GM12891 (cell line): ENCODE results near the gene NBEAL1.
"Not testable (repeated sequence)": the region's sequence is repeated elsewhere in the genome, so short reads cannot be mapped to it uniquely, and the experiment has no call there.

Source experiments
- DNase-seq: peaks from one replicate; pipeline ENCODE4 v3.0.0; 2011; ENCODE audit warnings: low spot score; ENCODE audit not compliant: insufficient read length
- FAIRE-seq: peaks from 2 replicates; lab custom pipeline; 2011; peaks lifted over from hg19 to GRCh38; lab: Jason Lieb, UNC
- PAX5 ChIP-seq: IDR thresholded peaks from 2 replicates; pipeline ENCODE4 v1.6.1; 2011; ENCODE audit warnings: low read length, moderate library complexity, mild to moderate bottlenecking; ENCODE audit not compliant: insufficient read depth, severe bottlenecking
- POLR2A ChIP-seq: IDR thresholded peaks from 2 replicates; pipeline ENCODE4 v1.6.1; 2011; ENCODE audit warnings: low read depth, low read length, control low read depth
- POLR2AphosphoS5 ChIP-seq: IDR thresholded peaks from 2 replicates; pipeline ENCODE4 v1.6.1; 2011; ENCODE audit warnings: low read depth, low read length, control low read depth
- POU2F2 ChIP-seq: IDR thresholded peaks from 2 replicates; pipeline ENCODE4 v1.6.1; 2011; ENCODE audit warnings: low read depth, mild to moderate bottlenecking, control low read depth, low read length, moderate library complexity
- SPI1 ChIP-seq: IDR thresholded peaks from 2 replicates; pipeline ENCODE4 v1.6.1; 2011; ENCODE audit warnings: low read depth, low read length, control low read depth
- TAF1 ChIP-seq: IDR thresholded peaks from 2 replicates; pipeline ENCODE4 v1.6.1; 2011; ENCODE audit warnings: low read depth, low read length, control low read depth

NBEAL1 gene

GRCh38 chr2:203191961-203192360, 177.3 kb downstream of the NBEAL1 start:
- FAIRE-seq (no peak), DNase-seq (no peak)
- TF ChIP-seq POLR2A (no peak), PAX5 (no peak), POU2F2 (no peak), POLR2AphosphoS5 (no peak), SPI1 (no peak), TAF1 (no peak)

GRCh38 chr2:203195331-203196036, 180.8 kb downstream of the NBEAL1 start:
- DNase-seq (no peak), FAIRE-seq (no peak)
- TF ChIP-seq TAF1 (no peak), POLR2AphosphoS5 (no peak), POU2F2 (no peak), PAX5 (no peak), POLR2A (no peak), SPI1 (no peak)

- TF ChIP-seq PAX5 (no peak), SPI1 (no peak), POU2F2 (no peak), POLR2AphosphoS5 (no peak), TAF1 (no peak), POLR2A (no peak)
- DNase-seq (no peak), FAIRE-seq (no peak)
Observed at GRCh38 chr2:203200866-203201265, 186.2 kb downstream of the NBEAL1 start.

GRCh38 chr2:203201426-203201825, 186.8 kb downstream of the NBEAL1 start:
- DNase-seq (no peak), FAIRE-seq (no peak)
- no peak for TF ChIP-seq POU2F2
- TF ChIP-seq POLR2AphosphoS5 = no peak
- no peak for TF ChIP-seq SPI1
- TF ChIP-seq TAF1 = no peak
- no peak for TF ChIP-seq POLR2A
- TF ChIP-seq PAX5 = no peak

- no peak for FAIRE-seq
Observed at GRCh38 chr2:203209538-203209937, 194.9 kb downstream of the NBEAL1 start.

GRCh38 chr2:203225423-203226039, 210.9 kb downstream of the NBEAL1 start:
- peak; percentile 72 for FAIRE-seq
- no peak for DNase-seq
- no peak for TF ChIP-seq POU2F2
- no peak for TF ChIP-seq PAX5
- TF ChIP-seq SPI1 = no peak
- TF ChIP-seq POLR2AphosphoS5 = no peak

More at GRCh38 chr2:203209538-203209937, 194.9 kb downstream of the NBEAL1 start:
- TF ChIP-seq SPI1 (no peak), PAX5 (no peak), TAF1 (no peak), POU2F2 (no peak), POLR2AphosphoS5 (no peak), POLR2A (no peak)
- no peak for DNase-seq

- FAIRE-seq, DNase-seq: not testable (repeated sequence)
Observed at GRCh38 chr2:203229674-203230073, 215.0 kb downstream of the NBEAL1 start.

GRCh38 chr2:203237346-203238238, 222.9 kb downstream of the NBEAL1 start:
- TF ChIP-seq POLR2AphosphoS5 (no peak), POU2F2 (no peak), PAX5 (no peak), POLR2A (no peak), TAF1 (no peak), SPI1 (no peak)
- DNase-seq = no peak
- no peak for FAIRE-seq

- DNase-seq (no peak), FAIRE-seq (no peak)
- TF ChIP-seq PAX5 (no peak), TAF1 (no peak), SPI1 (no peak)
Observed at GRCh38 chr2:203238292-203238703, 223.6 kb downstream of the NBEAL1 start.
